ENCODE measurements around the gene ANKS1A. TPM values are rescaled to one million over a fixed set of nuclear protein-coding genes. Genes with fewer than 3 reads are reported as not detected.

ANKS1A gene
- total and polyA plus RNA-seq, 2 experiments from 2014 or later = 17.5 to 25.4 TPM

- H3K36me3 ChIP-seq (replicated peaks; ENCODE audit: insufficient read depth, low read depth) = peaks cover 4% of the 10 kb centered on the region
Observed at GRCh38 chr6:34851361-34851760, 37.7 kb upstream of the ANKS1A start.

GRCh38 chr6:34852406-34853085 is 36.5 kb upstream of the ANKS1A start:
- DNase-seq (ENCODE audit: low spot score) = no peak
- Histone ChIP-seq H3K4me2 (no peak overlapping the region), H3K9me3 (ENCODE audit: low read depth) (no peaks in the 10 kb centered on the region), H3K79me2 (no peaks in the 10 kb centered on the region), H3K4me1 (ENCODE audit: insufficient read depth) (no peaks in the 10 kb centered on the region), H3K27me3 (no peaks in the 10 kb centered on the region), H4K20me1 (ENCODE audit: insufficient read depth, poor library complexity, severe bottlenecking) (no peaks in the 10 kb centered on the region), H3K4me3 (no peak overlapping the region), H3K36me3 (replicated peaks; ENCODE audit: insufficient read depth, low read depth) (peaks cover 4% of the 10 kb centered on the region), H3K9me2 (replicated peaks; ENCODE audit: insufficient read depth) (no peaks in the 10 kb centered on the region), H2AFZ (no peak overlapping the region), H3K27ac (no peak overlapping the region)
- 95% methylated on average over 3 of the region's 4 CpGs for WGBS (ENCODE audit: low lambda C conversion rate, missing lambda C conversion rate)
- no peak for TF ChIP-seq EZH2 (IDR thresholded peaks at IDR 0.05; ENCODE audit: borderline replicate concordance)
- TF ChIP-seq EZH2phosphoT487 (IDR thresholded peaks at IDR 0.05; ENCODE audit: low read depth, severe bottlenecking, unreplicated experiment) = no peak
- TF ChIP-seq CTCF (IDR thresholded peaks at IDR 0.05; ENCODE audit: poor library complexity) = no peak

More at GRCh38 chr6:34851361-34851760, 37.7 kb upstream of the ANKS1A start:
- H3K27ac ChIP-seq = no peak overlapping the region
- H4K20me1 ChIP-seq (ENCODE audit: insufficient read depth, poor library complexity, severe bottlenecking) = no peaks in the 10 kb centered on the region
- H2AFZ ChIP-seq = no peak overlapping the region
- no peak overlapping the region for H3K4me3 ChIP-seq
- H3K4me2 ChIP-seq = no peak overlapping the region
- H3K79me2 ChIP-seq = no peaks in the 10 kb centered on the region
- WGBS (ENCODE audit: low lambda C conversion rate, missing lambda C conversion rate) = 100% methylated on average over 1 of the region's 1 CpG
- TF ChIP-seq CTCF (IDR thresholded peaks at IDR 0.05; ENCODE audit: poor library complexity) (no peak), EZH2phosphoT487 (IDR thresholded peaks at IDR 0.05; ENCODE audit: low read depth, severe bottlenecking, unreplicated experiment) (no peak), EZH2 (IDR thresholded peaks at IDR 0.05; ENCODE audit: borderline replicate concordance) (no peak)
- H3K9me3 ChIP-seq (ENCODE audit: low read depth) = no peaks in the 10 kb centered on the region
- DNase-seq (ENCODE audit: low spot score) = no peak
- no peaks in the 10 kb centered on the region for H3K4me1 ChIP-seq (ENCODE audit: insufficient read depth)
- no peaks in the 10 kb centered on the region for H3K27me3 ChIP-seq
- no peaks in the 10 kb centered on the region for H3K9me2 ChIP-seq (replicated peaks; ENCODE audit: insufficient read depth)

- WGBS (ENCODE audit: low lambda C conversion rate, missing lambda C conversion rate) = 75% methylated on average over 7 of the region's 7 CpGs
- Histone ChIP-seq H3K27me3 (no peaks in the 10 kb centered on the region), H4K20me1 (ENCODE audit: insufficient read depth, poor library complexity, severe bottlenecking) (no peaks in the 10 kb centered on the region), H3K79me2 (no peaks in the 10 kb centered on the region), H3K36me3 (replicated peaks; ENCODE audit: insufficient read depth, low read depth) (peaks cover 4% of the 10 kb centered on the region), H3K4me2 (no peak overlapping the region), H3K9me2 (replicated peaks; ENCODE audit: insufficient read depth) (no peaks in the 10 kb centered on the region), H3K27ac (no peak overlapping the region), H3K4me1 (ENCODE audit: insufficient read depth) (no peaks in the 10 kb centered on the region), H3K9me3 (ENCODE audit: low read depth) (no peaks in the 10 kb centered on the region), H3K4me3 (no peak overlapping the region), H2AFZ (no peak overlapping the region)
- TF ChIP-seq EZH2 (IDR thresholded peaks at IDR 0.05; ENCODE audit: borderline replicate concordance) = no peak
- no peak for TF ChIP-seq EZH2phosphoT487 (IDR thresholded peaks at IDR 0.05; ENCODE audit: low read depth, severe bottlenecking, unreplicated experiment)
- TF ChIP-seq CTCF (IDR thresholded peaks at IDR 0.05; ENCODE audit: poor library complexity) = no peak
- no peak for DNase-seq (ENCODE audit: low spot score)
Observed at GRCh38 chr6:34855463-34855862, 33.6 kb upstream of the ANKS1A start.

Measured in hepatocyte (in vitro differentiated cells).